ENCODE results near the gene LPP.

GRCh38 chr3:188749010-188749617 lies 595.2 kb downstream of the LPP start:
- TF ChIP-seq POLR2A (IDR thresholded peaks at IDR 0.05; ENCODE audit: low read depth, low read length): no peak
- TF ChIP-seq TAF1 (IDR thresholded peaks at IDR 0.05; ENCODE audit: borderline replicate concordance, low read depth, low read length): no peak
